Stimulated activated CD4-positive, alpha-beta T cell treated with anti-CD3 and anti-CD28 coated beads, TNF-alpha, amount 100 ng/mL, for 1 hour (primary cell): ENCODE measurements around the gene SUPT20H.
A peak's percentile ranks its signal among the peaks of the same experiment; 100 is the strongest.

ENCODE experiments used
- DNase-seq, 3 donors: peaks; one replicate each; pipeline ENCODE4 v3.0.0-alpha.2; 2020; ENCODE audit warnings: low read depth in 3 of 3, low spot score in 1 of 3

Gene SUPT20H

GRCh38 chr13:37058910-37059847 lies at the start of gene SUPT20H:
SUPT20H (minus strand) TSS chr13:37059688; CDS start chr13:37051490, 8,198 bp downstream.
- peak; percentile 77 to 95 (median 83) for DNase-seq

GRCh38 chr13:37109051-37109678 lies 49.7 kb upstream of the SUPT20H start:
- no peak for DNase-seq

- no peak for DNase-seq
Observed at GRCh38 chr13:37107868-37108267, 48.4 kb upstream of the SUPT20H start.

GRCh38 chr13:37107456-37107855 lies 48.0 kb upstream of the SUPT20H start:
- DNase-seq = no peak

- DNase-seq = no peak
Observed at GRCh38 chr13:37106642-37107041, 47.2 kb upstream of the SUPT20H start.

GRCh38 chr13:37105251-37105714 lies 45.8 kb upstream of the SUPT20H start, which contains the start of gene CSNK1A1L:
CSNK1A1L (minus strand) TSS chr13:37105664; CDS start chr13:37105256, 408 bp downstream.
- no peak for DNase-seq

- no peak for DNase-seq
Observed at GRCh38 chr13:37102896-37103295, 43.4 kb upstream of the SUPT20H start.

GRCh38 chr13:37101201-37101600 lies 41.7 kb upstream of the SUPT20H start:
- no peak for DNase-seq

- DNase-seq = no peak
Observed at GRCh38 chr13:37100731-37101130, 41.2 kb upstream of the SUPT20H start.

- DNase-seq = no peak
Observed at GRCh38 chr13:37097076-37097475, 37.6 kb upstream of the SUPT20H start.

GRCh38 chr13:37094840-37095239 lies 35.4 kb upstream of the SUPT20H start:
- DNase-seq = no peak

GRCh38 chr13:37094099-37094498 lies 34.6 kb upstream of the SUPT20H start:
- DNase-seq = no peak

GRCh38 chr13:37091835-37092234 lies 32.3 kb upstream of the SUPT20H start:
- no peak for DNase-seq

GRCh38 chr13:37090912-37091311 lies 31.4 kb upstream of the SUPT20H start:
- DNase-seq = no peak

- DNase-seq = no peak
Observed at GRCh38 chr13:37089495-37089894, 30.0 kb upstream of the SUPT20H start.

GRCh38 chr13:37087486-37087885 lies 28.0 kb upstream of the SUPT20H start:
- DNase-seq = no peak

- no peak for DNase-seq
Observed at GRCh38 chr13:37085606-37086005, 26.1 kb upstream of the SUPT20H start.

- DNase-seq = no peak
Observed at GRCh38 chr13:37076818-37077217, 17.3 kb upstream of the SUPT20H start.

GRCh38 chr13:37075164-37075563 lies 15.7 kb upstream of the SUPT20H start:
- DNase-seq = no peak

GRCh38 chr13:37074703-37075102 lies 15.2 kb upstream of the SUPT20H start:
- no peak for DNase-seq

GRCh38 chr13:37072024-37072423 lies 12.5 kb upstream of the SUPT20H start:
- DNase-seq = no peak

- no peak for DNase-seq
Observed at GRCh38 chr13:37070956-37071355, 11.5 kb upstream of the SUPT20H start.
